ENCODE results near the gene FBXL20.
"Not testable (repeated sequence)": the region's sequence is repeated elsewhere in the genome, so short reads cannot be mapped to it uniquely, and the experiment has no call there.

The FBXL20 gene

GRCh38 chr17:39332092-39332491, 69.3 kb downstream of the FBXL20 start:
- H3K4me1 ChIP-seq (ENCODE audit: control insufficient read depth, insufficient read depth, low read length, poor library complexity, severe bottlenecking): no peaks in the 10 kb centered on the region
- H3K9me3 ChIP-seq (ENCODE audit: control insufficient read depth, low read length): no peaks in the 10 kb centered on the region
- H3K27ac ChIP-seq (ENCODE audit: low read depth, low read length, severe bottlenecking): no peak overlapping the region
- H3K36me3 ChIP-seq (ENCODE audit: control insufficient read depth, insufficient read depth, low read length): peaks cover 8% of the 10 kb centered on the region
- WGBS, 2 experiments (ENCODE audit: insufficient coverage in 2 of 2): 94 to 100% methylated on average over 3 to 4 of the region's 5 CpGs
- H3K4me3 ChIP-seq (ENCODE audit: extremely low read depth, insufficient read depth, low read length, poor library complexity, severe bottlenecking): no peak overlapping the region

- Histone ChIP-seq H3K27ac (ENCODE audit: low read depth, low read length, severe bottlenecking) (no peak overlapping the region), H3K36me3 (ENCODE audit: control insufficient read depth, insufficient read depth, low read length) (peaks cover 5% of the 10 kb centered on the region), H3K4me1 (ENCODE audit: control insufficient read depth, insufficient read depth, low read length, poor library complexity, severe bottlenecking) (no peaks in the 10 kb centered on the region), H3K4me3 (ENCODE audit: extremely low read depth, insufficient read depth, low read length, poor library complexity, severe bottlenecking) (no peak overlapping the region), H3K9me3 (ENCODE audit: control insufficient read depth, low read length) (no peaks in the 10 kb centered on the region)
- WGBS, 2 experiments (ENCODE audit: insufficient coverage in 2 of 2): no CpG with 5 or more reads among the region's 1 CpG
Observed at GRCh38 chr17:39328815-39329214, 72.6 kb downstream of the FBXL20 start.

GRCh38 chr17:39327109-39327508, 74.3 kb downstream of the FBXL20 start:
- H3K27ac ChIP-seq (ENCODE audit: low read depth, low read length, severe bottlenecking): no peak overlapping the region

GRCh38 chr17:39325528-39326240, 75.7 kb downstream of the FBXL20 start:
- no peak overlapping the region for H3K27ac ChIP-seq (ENCODE audit: low read depth, low read length, severe bottlenecking)
- no peaks in the 10 kb centered on the region for H3K4me1 ChIP-seq (ENCODE audit: control insufficient read depth, insufficient read depth, low read length, poor library complexity, severe bottlenecking)
- 69 to 92% methylated on average over 2 to 4 of the region's 4 CpGs for WGBS, 2 experiments (ENCODE audit: insufficient coverage in 2 of 2)
- no peak overlapping the region for H3K4me3 ChIP-seq (ENCODE audit: extremely low read depth, insufficient read depth, low read length, poor library complexity, severe bottlenecking)
- H3K36me3 ChIP-seq (ENCODE audit: control insufficient read depth, insufficient read depth, low read length): no peaks in the 10 kb centered on the region
- no peaks in the 10 kb centered on the region for H3K9me3 ChIP-seq (ENCODE audit: control insufficient read depth, low read length)

More at GRCh38 chr17:39327109-39327508, 74.3 kb downstream of the FBXL20 start:
- Histone ChIP-seq H3K36me3 (ENCODE audit: control insufficient read depth, insufficient read depth, low read length) (no peaks in the 10 kb centered on the region), H3K4me1 (ENCODE audit: control insufficient read depth, insufficient read depth, low read length, poor library complexity, severe bottlenecking) (no peaks in the 10 kb centered on the region), H3K9me3 (ENCODE audit: control insufficient read depth, low read length) (no peaks in the 10 kb centered on the region), H3K4me3 (ENCODE audit: extremely low read depth, insufficient read depth, low read length, poor library complexity, severe bottlenecking) (no peak overlapping the region)
- 100% methylated on average over 3 to 4 of the region's 4 CpGs for WGBS, 2 experiments (ENCODE audit: insufficient coverage in 2 of 2)

- 95 to 97% methylated on average over 6 to 7 of the region's 8 CpGs for WGBS, 2 experiments (ENCODE audit: insufficient coverage in 2 of 2)
- Histone ChIP-seq H3K4me1 (ENCODE audit: control insufficient read depth, insufficient read depth, low read length, poor library complexity, severe bottlenecking) (no peaks in the 10 kb centered on the region), H3K4me3 (ENCODE audit: extremely low read depth, insufficient read depth, low read length, poor library complexity, severe bottlenecking) (no peak overlapping the region), H3K36me3 (ENCODE audit: control insufficient read depth, insufficient read depth, low read length) (no peaks in the 10 kb centered on the region), H3K9me3 (ENCODE audit: control insufficient read depth, low read length) (no peaks in the 10 kb centered on the region), H3K27ac (ENCODE audit: low read depth, low read length, severe bottlenecking) (no peak overlapping the region)
Observed at GRCh38 chr17:39318636-39319035, 82.8 kb downstream of the FBXL20 start.

GRCh38 chr17:39306509-39307212, 94.8 kb downstream of the FBXL20 start:
- Histone ChIP-seq H3K9me3 (ENCODE audit: control insufficient read depth, low read length) (no peaks in the 10 kb centered on the region), H3K4me3 (ENCODE audit: extremely low read depth, insufficient read depth, low read length, poor library complexity, severe bottlenecking) (no peak overlapping the region), H3K36me3 (ENCODE audit: control insufficient read depth, insufficient read depth, low read length) (no peaks in the 10 kb centered on the region), H3K4me1 (ENCODE audit: control insufficient read depth, insufficient read depth, low read length, poor library complexity, severe bottlenecking) (no peaks in the 10 kb centered on the region), H3K27ac (ENCODE audit: low read depth, low read length, severe bottlenecking) (no peak overlapping the region)
- WGBS, 2 experiments (ENCODE audit: insufficient coverage in 2 of 2): 83% methylated on average over 1 of the region's 3 CpGs; no CpG with 5 or more reads in 1 of the 2 experiments

GRCh38 chr17:39305978-39306377, 95.4 kb downstream of the FBXL20 start:
- no peaks in the 10 kb centered on the region for H3K9me3 ChIP-seq (ENCODE audit: control insufficient read depth, low read length)
- H3K27ac ChIP-seq (ENCODE audit: low read depth, low read length, severe bottlenecking): no peak overlapping the region
- H3K36me3 ChIP-seq (ENCODE audit: control insufficient read depth, insufficient read depth, low read length): no peaks in the 10 kb centered on the region
- WGBS, 2 experiments (ENCODE audit: insufficient coverage in 2 of 2): 88 to 93% methylated on average over 6 to 7 of the region's 7 CpGs
- H3K4me1 ChIP-seq (ENCODE audit: control insufficient read depth, insufficient read depth, low read length, poor library complexity, severe bottlenecking): no peaks in the 10 kb centered on the region
- no peak overlapping the region for H3K4me3 ChIP-seq (ENCODE audit: extremely low read depth, insufficient read depth, low read length, poor library complexity, severe bottlenecking)

GRCh38 chr17:39304188-39304587, 97.2 kb downstream of the FBXL20 start:
- no peaks in the 10 kb centered on the region for H3K9me3 ChIP-seq (ENCODE audit: control insufficient read depth, low read length)
- 80% methylated on average over 1 of the region's 1 CpG for WGBS, 2 experiments (ENCODE audit: insufficient coverage in 2 of 2)
- no peak overlapping the region for H3K27ac ChIP-seq (ENCODE audit: low read depth, low read length, severe bottlenecking)
- no peak overlapping the region for H3K4me3 ChIP-seq (ENCODE audit: extremely low read depth, insufficient read depth, low read length, poor library complexity, severe bottlenecking)
- H3K36me3 ChIP-seq (ENCODE audit: control insufficient read depth, insufficient read depth, low read length): peaks cover 6% of the 10 kb centered on the region
- no peaks in the 10 kb centered on the region for H3K4me1 ChIP-seq (ENCODE audit: control insufficient read depth, insufficient read depth, low read length, poor library complexity, severe bottlenecking)

- Histone ChIP-seq H3K36me3 (ENCODE audit: control insufficient read depth, insufficient read depth, low read length) (peaks cover 25% of the 10 kb centered on the region), H3K9me3 (ENCODE audit: control insufficient read depth, low read length) (no peaks in the 10 kb centered on the region), H3K4me1 (ENCODE audit: control insufficient read depth, insufficient read depth, low read length, poor library complexity, severe bottlenecking) (no peaks in the 10 kb centered on the region), H3K4me3 (ENCODE audit: extremely low read depth, insufficient read depth, low read length, poor library complexity, severe bottlenecking) (no peak overlapping the region), H3K27ac (ENCODE audit: low read depth, low read length, severe bottlenecking) (no peak overlapping the region)
Observed at GRCh38 chr17:39294060-39294459, 107.4 kb downstream of the FBXL20 start.

GRCh38 chr17:39292546-39292945, 108.9 kb downstream of the FBXL20 start:
- peaks cover 19% of the 10 kb centered on the region for H3K36me3 ChIP-seq (ENCODE audit: control insufficient read depth, insufficient read depth, low read length)
- H3K27ac ChIP-seq (ENCODE audit: low read depth, low read length, severe bottlenecking); H3K9me3 ChIP-seq (ENCODE audit: control insufficient read depth, low read length); H3K4me1 ChIP-seq (ENCODE audit: control insufficient read depth, insufficient read depth, low read length, poor library complexity, severe bottlenecking); H3K4me3 ChIP-seq (ENCODE audit: extremely low read depth, insufficient read depth, low read length, poor library complexity, severe bottlenecking): not testable (repeated sequence)
- 95 to 97% methylated on average over 6 to 7 of the region's 8 CpGs for WGBS, 2 experiments (ENCODE audit: insufficient coverage in 2 of 2)

- H3K4me1 ChIP-seq (ENCODE audit: control insufficient read depth, insufficient read depth, low read length, poor library complexity, severe bottlenecking); H3K4me3 ChIP-seq (ENCODE audit: extremely low read depth, insufficient read depth, low read length, poor library complexity, severe bottlenecking): not testable (repeated sequence)
- WGBS, 2 experiments (ENCODE audit: insufficient coverage in 2 of 2): 85 to 100% methylated on average over 2 of the region's 3 CpGs
Observed at GRCh38 chr17:39286513-39286912, 114.9 kb downstream of the FBXL20 start.

More at GRCh38 chr17:39286513-39286912, 114.9 kb downstream of the FBXL20 start:
- H3K27ac ChIP-seq (ENCODE audit: low read depth, low read length, severe bottlenecking); H3K9me3 ChIP-seq (ENCODE audit: control insufficient read depth, low read length); H3K36me3 ChIP-seq (ENCODE audit: control insufficient read depth, insufficient read depth, low read length): not testable (repeated sequence)

Data from mesodermal cell (in vitro differentiated cells).